Measurements from ENCODE around the gene SLC12A3.

GRCh38 chr16:56903866-56904265 lies 38.9 kb downstream of the SLC12A3 start:
- TF ChIP-seq, protein P1, sequence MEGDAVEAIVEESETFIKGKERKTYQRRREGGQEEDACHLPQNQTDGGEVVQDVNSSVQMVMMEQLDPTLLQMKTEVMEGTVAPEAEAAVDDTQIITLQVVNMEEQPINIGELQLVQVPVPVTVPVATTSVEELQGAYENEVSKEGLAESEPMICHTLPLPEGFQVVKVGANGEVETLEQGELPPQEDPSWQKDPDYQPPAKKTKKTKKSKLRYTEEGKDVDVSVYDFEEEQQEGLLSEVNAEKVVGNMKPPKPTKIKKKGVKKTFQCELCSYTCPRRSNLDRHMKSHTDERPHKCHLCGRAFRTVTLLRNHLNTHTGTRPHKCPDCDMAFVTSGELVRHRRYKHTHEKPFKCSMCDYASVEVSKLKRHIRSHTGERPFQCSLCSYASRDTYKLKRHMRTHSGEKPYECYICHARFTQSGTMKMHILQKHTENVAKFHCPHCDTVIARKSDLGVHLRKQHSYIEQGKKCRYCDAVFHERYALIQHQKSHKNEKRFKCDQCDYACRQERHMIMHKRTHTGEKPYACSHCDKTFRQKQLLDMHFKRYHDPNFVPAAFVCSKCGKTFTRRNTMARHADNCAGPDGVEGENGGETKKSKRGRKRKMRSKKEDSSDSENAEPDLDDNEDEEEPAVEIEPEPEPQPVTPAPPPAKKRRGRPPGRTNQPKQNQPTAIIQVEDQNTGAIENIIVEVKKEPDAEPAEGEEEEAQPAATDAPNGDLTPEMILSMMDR (IDR thresholded peaks at IDR 0.05), result no peak
- TF ChIP-seq POLR2A (IDR thresholded peaks at IDR 0.05), result no peak

Data from adrenal gland (tissue), 5 donors.